Measurements from ENCODE around the gene NFE2L1.

GRCh38 chr17:48025904-48026501 lies 22.2 kb upstream of the NFE2L1 start:
- TF ChIP-seq EZH2 (IDR thresholded peaks at IDR 0.05; ENCODE audit: borderline replicate concordance, low read length) (no peak), CTCF (conservative IDR thresholded peaks at IDR 0.05 in 1 of 2, IDR thresholded peaks at IDR 0.05 in 1 of 2; ENCODE audit: extremely low read depth in 1 of 2, insufficient read depth in 1 of 2, low read depth in 1 of 2, low read length in 2 of 2) (no peak)
